Glomerular endothelial cell (primary cell): Measurements from ENCODE around the gene ARFGAP1. TPM values are rescaled to one million over a fixed set of nuclear protein-coding genes. Genes with fewer than 3 reads are reported as not detected.
"Not testable (repeated sequence)": the region's sequence is repeated elsewhere in the genome, so short reads cannot be mapped to it uniquely, and the experiment has no call there.

Experiments used
- DNase-seq: peaks from one replicate; pipeline ENCODE4 v3.0.0-alpha.2; 2011; ENCODE audit warnings: low read depth, low spot score; ENCODE audit errors: extremely low read depth
- total RNA-seq: library from RNA; depleted of rRNA; stranded (reverse); fragments of >200 nt; gene quantifications from 2 replicates; pipeline ENCODE4 v1.2.3, GENCODE V29; 2015

ARFGAP1 gene
- total RNA-seq, 1 donor from 2014 or later, result 94.6 TPM

DNA sequence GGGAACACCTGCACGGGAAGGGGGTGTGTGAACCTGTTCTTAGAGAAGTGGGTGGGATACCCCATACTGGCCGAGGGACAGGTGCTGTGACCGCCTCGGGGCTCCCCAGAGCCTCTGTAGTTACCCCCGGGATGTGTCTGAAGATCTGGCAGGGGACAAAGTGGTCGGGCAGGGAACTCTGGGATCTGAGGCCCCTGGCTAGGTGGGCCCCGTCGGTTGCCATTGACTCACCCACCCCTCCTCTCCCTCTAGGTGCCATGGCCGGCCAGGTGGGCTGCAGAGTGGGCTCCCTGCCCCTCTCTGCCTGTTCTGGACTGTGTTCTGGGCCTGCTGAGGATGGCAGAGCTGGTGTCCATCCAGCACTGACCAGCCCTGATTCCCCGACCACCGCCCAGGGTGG lies 32.6 kb upstream of the ARFGAP1 start:
- no peak for DNase-seq

GRCh38 chr20:63241272-63241671 lies 31.3 kb upstream of the ARFGAP1 start:
- no peak for DNase-seq

- DNase-seq, result no peak
Observed at GRCh38 chr20:63242736-63243135, 29.9 kb upstream of the ARFGAP1 start.

- no peak for DNase-seq
Observed at GRCh38 chr20:63243604-63244247, 28.9 kb upstream of the ARFGAP1 start.

DNA sequence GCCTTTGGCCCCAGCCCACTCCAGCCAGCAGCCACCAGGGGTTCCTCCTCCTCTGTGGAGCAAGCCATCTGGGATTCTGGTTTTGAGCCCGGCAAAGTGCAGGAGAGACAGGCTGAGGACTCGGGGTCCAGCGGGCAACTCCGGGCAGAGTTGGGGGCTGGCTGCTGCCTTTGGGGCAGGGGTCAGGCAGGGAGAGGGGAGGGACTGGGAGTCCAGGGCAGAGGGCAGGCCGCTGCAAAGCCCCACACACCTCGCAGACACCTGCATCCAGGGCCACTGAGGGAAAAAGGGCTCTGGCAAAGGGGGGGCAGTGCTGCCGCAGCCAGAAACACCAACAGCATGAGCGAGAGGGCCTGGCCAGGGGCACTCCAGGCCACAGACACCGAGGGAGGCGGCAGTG lies 28.1 kb upstream of the ARFGAP1 start:
- no peak for DNase-seq

- DNase-seq, result no peak
Observed at GRCh38 chr20:63246490-63247288, 25.9 kb upstream of the ARFGAP1 start.

DNA sequence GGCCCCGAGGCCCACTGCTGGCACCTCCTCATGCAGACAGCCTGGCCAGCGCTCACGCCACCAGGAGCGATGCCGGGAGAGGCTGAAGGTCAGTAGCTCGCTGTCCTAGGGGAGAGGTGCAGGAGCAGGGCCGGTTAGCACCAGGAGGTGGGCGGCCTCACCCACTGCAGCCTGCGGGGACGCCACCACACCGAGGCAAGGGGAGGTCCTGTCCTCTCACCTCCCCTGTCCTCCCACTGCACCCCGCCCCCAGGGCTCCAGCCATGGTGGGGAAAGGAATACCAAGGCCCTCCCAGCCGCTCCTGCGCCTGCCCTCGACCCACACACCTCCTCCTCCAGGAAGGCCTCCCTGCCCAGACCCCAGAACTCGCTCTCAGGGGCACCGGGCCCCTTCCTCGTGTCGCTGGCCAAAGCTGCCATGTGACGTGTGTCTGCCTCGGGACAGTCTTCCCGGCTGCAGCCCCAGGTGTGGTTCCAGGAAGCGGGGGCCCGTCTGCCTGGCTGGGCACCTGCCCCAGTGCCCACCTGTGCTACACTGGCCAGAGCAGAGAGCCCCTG lies 24.9 kb upstream of the ARFGAP1 start:
- no peak for DNase-seq

- DNase-seq, result no peak
Observed at GRCh38 chr20:63248835-63249591, 23.6 kb upstream of the ARFGAP1 start.

DNA sequence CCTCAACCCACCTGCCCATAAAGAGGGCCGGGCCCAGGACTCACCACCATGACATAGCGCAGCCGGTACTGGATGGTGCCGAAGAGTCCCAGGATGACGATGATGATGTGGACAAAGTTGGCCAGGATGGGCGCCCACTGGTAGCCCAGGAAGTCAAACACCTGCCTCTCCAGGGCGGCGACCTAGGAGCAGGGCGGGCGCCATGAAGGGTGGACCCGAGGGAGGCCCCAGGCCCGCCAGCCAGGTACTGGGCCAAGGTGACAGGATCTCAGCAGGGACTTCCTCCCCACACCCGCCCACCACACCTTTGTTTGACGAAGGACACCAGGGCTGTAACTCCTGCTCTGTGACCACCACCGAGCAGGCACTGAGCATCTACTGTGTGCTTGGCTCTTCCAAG lies 22.7 kb upstream of the ARFGAP1 start:
- no peak for DNase-seq

- DNase-seq, result not testable (repeated sequence)
Observed at GRCh38 chr20:63251350-63251749, 21.3 kb upstream of the ARFGAP1 start.

DNA sequence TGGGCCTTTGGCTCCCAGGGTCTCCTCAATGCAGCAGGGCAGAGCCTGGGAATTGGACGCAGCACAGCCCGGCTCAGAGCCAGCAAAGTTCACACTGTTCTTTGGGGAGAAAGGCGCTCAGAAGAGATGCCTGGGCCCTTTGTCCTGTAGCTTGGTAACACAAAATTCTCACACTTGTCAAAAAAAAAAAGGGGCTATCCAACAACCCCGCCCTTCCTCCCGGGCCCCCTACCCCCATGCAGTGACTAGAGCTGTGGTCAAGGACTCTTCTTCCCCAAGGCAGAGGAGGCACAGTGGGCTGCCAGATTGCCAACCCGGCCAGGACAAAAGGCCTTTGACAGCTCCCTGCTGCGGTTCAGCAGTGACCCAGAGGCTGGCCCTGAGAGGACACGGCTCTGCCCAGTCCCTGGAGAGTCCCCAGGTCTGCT lies 20.3 kb upstream of the ARFGAP1 start:
- DNase-seq, result no peak

- no peak for DNase-seq
Observed at GRCh38 chr20:63253065-63253437, 19.6 kb upstream of the ARFGAP1 start.

DNA sequence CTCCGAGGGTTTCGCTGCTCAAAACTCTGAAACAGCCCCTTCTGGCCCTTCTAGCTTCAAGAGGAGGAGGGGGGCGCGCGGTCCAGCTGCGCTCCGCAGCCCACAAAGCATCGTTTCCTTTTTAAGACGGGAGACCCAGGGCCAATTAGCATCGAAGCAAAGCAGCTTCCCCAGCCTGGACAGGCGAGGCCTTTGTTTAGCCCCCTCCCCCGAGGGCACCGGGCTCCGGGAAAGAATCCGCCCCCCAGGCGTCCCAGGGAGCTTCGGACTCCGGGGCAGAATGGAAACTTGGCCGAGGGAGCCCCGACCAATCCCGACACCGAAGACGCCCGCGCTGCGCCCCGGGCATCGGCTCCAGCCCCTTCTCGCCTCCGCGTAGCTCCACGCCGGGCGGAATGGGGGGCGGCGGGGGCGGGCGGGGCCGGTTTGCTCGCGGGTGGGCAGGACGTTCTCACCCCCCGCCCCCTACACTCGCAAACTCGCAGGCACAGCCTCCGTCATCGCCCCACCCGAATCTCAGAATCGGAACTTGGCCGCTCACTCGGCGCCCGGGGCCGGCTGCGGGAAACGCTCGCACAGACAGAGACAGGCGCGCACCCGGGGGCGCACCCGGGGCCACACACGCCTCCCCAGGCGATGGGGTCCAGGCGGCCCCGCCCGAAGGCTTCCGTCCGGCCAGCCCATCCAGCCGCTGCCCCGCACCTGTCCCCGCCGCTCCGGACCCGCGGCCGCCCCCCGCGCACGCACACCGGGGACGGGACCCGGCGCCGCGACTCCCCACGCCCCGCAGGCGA lies 19.0 kb upstream of the ARFGAP1 start:
- no peak for DNase-seq

DNA sequence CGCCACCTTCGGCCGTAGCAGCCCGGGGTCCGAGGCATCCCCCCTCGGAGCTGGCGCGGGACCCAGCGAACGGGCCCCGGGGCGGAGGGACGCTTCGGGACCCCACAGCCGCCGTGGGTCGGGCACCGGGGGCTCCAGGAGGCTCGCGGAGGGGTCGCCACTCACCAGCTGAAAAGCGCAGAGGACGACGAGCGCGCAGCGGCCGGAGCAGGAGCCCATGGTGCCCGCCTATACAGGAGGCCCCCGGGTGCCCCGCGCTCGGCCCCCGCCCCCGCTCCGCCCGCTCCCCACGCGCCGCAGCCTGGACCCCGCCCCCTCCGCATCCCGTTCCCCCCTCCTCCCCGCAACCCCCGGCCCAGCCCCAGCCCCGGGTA lies 18.4 kb upstream of the ARFGAP1 start, which contains the start of gene NKAIN4:
TSS of gene NKAIN4 (minus strand) at position 232 of the 374 bp plus-strand sequence. CDS start at position 219, 13 bp downstream.
- DNase-seq, result no peak

DNA sequence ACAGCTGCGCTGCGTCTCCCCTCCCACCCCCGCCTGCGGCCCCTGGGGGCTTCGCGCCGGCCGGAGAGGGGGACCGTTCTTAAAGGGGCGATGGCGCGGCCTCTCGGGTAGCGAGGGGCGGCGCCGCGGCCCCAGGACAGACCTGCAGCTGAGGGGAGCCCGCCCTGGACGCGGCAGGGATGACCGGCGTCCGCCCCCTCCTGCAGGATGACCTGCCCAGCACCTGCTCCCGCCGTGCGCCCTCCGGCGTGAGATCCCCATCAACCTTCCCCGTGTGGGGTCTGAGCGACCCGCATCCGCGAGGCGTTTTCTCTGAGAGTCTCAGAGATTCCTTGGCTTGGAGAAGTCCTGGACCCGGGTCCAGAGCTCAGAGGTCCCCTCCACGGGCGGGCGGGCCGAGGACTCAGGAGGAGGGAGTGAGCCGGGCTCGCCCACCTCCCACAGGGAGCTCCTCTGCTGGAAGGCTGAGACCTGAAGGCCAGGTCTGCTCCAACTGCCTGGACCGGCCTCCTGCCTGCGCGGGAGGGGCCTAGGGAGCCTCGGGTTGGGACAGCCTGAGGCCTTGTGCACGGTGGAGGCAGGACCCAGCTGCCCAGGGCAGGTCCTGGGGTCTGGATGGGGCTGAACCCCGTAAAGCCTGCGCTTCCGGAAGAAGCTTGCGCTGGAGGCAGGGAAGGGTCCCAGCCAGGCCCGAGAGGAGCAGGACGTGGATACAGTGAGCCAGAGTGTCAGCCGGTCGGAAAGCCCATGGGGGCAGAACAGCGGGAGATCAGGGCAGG lies 17.8 kb upstream of the ARFGAP1 start:
- DNase-seq, result no peak

DNA sequence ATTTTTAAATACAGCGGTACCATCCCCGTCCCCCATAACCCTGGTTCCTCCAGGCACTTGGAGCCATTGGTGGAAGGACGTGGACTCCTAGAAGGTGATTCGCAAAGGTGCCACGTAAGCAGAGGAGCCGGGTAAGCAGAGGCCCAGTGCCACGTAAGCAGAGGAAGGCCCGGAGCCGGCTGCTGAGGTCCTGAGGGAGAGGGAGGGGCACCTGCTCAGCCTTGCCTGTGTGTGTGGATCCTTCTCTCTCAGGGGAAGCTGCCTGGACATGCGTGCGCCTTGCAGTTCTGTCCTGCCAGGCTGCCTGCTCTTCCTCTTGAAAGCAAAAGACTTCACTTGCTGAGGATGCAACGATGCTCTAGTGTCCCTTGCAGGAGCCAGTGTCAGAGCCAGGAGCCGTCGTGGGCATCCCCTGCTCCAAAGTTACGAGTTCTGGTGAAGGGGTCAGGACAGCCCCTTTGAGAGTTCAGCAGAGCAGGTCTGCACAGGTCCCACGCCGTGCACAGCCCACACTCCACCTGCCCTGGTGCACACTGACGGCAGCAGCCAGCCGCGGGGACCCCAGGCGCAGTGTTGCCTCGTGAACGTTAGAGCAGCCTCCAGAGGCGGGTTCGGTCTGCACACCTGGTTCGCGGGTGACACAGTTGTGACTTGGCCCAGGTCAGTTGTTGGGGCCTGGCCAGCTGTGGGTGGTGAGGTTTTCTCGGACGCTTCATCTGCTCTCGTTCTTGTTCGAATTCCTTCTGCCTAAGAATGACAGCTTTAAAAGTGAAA lies 16.5 kb upstream of the ARFGAP1 start:
- no peak for DNase-seq

DNA sequence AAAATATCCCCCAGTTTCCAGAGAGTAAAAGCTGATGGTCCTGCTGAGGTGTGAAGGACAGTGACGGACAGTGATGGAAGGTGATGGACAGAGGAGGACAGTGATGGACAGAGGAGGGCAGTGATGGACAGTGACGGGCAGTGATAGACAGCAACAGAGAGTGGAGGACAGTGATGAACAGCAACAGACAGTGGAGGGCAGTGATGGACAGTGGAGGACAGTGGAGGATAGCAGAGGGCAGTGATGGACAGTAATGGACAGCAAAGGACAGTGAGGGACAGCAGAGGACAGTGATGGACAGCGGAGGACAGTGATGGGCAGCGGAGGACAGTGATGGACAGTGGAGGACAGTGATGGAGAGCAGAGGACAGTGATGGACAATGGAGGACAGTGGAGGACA lies 15.7 kb upstream of the ARFGAP1 start:
- no peak for DNase-seq

DNA sequence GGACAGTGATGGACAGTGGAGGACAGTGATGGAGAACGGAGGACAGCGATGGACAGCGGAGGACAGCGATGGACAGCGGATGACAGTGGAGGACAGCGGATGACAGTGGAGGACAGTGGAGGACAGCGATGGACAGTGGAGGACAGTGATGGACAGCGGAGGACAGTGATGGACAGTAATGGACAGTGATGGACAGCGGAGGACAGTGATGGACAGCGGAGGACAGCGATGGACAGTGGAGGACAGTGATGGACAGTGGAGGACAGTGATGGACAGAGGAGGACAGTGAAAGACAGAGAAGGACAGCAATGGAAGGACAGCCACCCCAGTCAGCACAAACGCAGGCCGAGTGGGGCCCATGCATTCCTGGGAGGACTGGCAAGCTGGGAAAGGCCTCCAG lies 15.0 kb upstream of the ARFGAP1 start:
- DNase-seq, result no peak

DNA sequence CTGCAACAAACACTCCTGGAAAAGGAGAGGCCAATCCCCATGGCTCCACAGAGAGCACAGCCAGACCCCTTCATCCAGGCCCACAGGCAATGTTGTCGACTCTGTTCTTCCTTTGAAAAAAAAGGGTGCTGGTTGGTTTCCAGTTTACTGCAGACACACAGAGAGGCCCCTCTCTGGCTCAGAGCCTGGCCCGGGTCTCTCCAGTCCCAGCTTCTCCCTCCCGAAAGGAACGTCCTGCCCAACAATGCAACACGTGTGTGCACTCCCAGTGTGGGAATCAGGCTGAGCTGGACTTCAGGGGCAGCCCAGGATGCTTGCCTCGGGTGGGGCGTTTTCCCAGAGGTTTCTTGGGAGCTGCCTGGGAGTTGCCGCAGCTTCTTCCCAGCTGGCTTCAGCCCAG lies 13.8 kb upstream of the ARFGAP1 start:
- DNase-seq, result no peak
